GM19463 (cell line): ENCODE data around the gene RAET1L.
"Not testable (repeated sequence)": the region's sequence is repeated elsewhere in the genome, so short reads cannot be mapped to it uniquely, and the experiment has no call there.

Experiments used
- ATAC-seq: cut with Tn5 transposase; IDR thresholded peaks from one replicate; pipeline ENCODE4 v1.9.1; 2021; ENCODE audit warnings: mild to moderate bottlenecking, moderate library complexity; ENCODE audit not compliant: unreplicated experiment

The RAET1L gene

GRCh38 chr6:150018846-150019580 lies 6.3 kb downstream of the RAET1L start:
- no peak for ATAC-seq

DNA sequence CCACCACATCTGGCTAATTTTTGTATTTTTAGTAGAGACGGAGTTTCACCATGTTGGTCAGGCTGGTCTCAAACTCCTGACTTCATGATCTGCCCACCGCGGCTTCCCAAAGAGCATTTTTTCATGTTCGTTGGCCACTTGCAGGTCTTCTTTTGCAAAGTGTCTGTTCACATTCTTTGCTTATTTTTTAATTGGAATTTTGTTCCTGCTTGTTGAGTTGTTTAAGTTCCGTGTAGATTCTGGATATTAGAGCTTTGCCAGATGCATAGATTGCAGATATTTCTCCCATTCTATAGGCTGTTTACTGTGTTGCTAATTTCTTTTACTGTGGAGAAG lies 8.2 kb downstream of the RAET1L start:
- not testable (repeated sequence) for ATAC-seq

DNA sequence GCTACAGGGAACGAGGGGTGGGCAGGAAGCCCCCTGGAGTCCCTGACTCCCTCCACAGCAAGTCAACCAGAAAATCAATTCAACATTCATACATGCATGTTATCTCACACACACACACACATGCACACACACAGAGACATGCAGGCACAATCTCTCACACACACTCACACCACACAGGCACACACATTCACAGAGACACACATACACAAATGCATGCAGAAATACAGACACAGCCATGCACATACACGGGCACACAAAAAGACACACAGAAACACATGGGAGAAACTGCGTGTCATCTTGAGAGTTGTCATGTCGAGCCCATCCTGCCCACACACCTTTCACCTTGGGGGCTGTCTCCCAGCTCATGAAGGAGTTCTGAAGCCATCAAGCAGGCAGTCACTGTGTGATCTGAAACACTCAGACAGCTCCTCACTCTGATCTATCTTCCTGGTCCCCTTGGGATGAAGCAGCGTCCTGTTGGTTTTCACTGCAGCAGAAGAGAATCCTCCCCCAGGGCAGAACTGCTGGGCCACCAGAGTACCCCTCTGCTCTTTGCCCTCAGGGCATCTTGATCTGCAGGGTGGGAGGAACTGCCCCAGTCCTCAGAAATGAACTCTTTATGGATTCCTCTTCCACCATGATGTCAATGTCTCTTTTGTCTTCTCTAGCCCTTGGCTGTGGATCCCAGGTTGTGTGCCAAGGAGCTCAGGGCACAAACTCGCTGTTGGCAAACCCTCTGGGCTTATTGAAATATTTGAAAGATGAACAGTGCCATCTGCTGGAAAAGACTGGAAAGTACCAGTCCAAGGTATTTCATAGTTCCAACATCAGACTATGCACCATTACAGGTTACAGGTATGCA lies 8.8 kb downstream of the RAET1L start:
- peak; percentile 67 for ATAC-seq

DNA sequence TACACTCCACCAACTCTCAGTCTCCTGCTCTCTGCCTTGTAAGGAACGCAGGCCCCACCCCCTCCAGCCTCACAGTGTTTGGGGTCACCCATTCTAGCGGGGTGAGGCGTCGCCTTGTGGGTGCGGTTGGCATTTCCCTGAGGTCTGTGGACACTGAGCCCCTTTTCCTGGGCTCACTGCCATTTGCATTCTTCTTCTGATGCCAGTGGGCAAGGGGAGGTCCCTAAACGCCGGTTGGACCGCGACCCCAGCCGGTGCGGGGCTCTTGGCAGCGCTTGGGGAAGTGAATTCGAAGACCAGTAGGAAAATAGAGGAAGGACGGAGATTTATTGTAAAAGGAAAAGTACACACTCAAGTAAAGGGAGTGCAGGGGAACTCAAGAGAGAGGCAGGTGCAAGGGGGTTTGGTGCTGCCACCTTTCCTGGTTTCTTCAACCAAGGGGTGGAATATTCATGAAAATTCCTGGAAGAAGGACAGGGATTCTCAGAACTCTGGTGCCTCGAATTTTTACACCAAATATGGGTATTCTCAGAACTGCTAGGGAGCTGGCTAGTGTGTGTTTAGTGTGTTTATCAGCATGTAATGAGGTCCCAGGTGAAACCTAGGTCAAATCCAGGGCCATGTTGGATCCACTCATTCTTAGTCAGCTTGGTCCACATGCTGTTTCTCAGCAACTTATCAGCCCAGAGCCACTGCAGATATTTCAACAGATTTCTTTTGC lies 9.9 kb downstream of the RAET1L start:
- not testable (repeated sequence) for ATAC-seq

DNA sequence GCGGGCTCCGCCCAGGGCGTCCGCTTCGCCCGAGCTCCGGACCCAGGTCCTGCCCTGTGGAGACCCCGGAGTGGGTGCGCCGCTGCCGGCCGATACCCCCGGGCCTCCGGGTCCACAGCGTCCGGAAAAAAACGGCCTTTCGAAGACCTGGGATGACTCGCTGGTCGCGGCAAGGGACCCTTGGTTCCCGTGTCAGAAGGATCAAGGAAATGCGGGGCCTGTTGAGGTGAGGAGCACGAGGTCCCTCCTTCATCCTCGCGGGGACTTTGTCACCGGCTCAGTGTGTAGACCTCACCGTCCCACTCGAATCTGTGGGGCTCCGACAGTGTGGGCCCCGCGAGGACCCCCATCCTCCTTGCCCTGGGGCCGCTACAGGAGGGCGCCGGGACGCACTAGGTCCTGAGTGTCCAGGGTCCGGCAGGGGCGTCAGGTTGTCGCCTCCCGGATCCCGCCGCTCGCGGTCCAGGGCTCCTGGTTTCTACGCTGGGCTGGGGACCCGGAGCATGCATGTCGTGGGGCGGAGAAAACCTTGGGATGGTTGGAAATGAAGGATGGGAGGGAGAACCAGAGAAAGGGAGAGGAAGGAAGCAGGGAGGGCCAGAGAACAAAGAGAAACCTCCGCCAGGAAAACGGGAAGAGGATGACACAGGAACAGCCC lies 10.6 kb downstream of the RAET1L start:
- ATAC-seq: not testable (repeated sequence)

DNA sequence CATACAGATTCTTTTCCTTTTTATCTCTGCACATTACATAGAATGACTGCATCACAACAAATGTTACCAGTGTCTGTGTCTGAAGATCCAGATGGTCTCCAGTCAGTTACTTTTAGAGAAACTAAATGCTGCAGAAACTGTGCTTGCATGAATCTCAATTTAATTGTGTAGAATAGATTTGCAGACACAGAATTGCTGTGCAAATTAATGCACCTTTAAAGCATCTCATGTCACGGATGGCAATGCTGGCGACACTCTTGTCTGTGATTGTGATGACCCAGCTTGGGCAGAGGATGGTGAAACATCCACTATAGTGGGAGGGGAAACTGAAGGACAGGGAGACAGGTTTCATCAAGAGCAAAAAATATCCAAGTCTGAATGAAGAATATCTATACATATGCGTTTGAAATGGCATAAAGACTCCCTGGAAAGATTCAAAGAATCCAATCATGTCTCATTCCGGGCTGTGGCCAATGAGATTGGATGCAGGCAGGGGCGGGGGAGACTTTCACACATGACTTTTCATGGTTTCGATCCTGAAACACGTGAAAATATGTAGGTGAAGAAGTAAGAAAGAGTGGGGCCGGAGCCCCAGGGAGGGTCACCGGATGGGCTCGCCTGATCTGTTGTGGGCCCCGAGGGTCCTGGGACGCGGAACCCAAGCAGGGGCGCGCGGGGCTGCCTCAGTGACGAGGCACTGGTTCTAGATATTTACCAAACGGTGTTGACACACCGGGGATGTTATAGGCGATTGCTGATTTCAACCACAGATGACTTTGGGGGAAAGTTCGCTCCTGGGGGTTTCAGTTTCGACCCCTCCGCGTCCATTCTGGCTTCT lies 11.3 kb downstream of the RAET1L start:
- not testable (repeated sequence) for ATAC-seq

- not testable (repeated sequence) for ATAC-seq
Measured at GRCh38 chr6:150012846-150013784, 12.2 kb downstream of the RAET1L start.

DNA sequence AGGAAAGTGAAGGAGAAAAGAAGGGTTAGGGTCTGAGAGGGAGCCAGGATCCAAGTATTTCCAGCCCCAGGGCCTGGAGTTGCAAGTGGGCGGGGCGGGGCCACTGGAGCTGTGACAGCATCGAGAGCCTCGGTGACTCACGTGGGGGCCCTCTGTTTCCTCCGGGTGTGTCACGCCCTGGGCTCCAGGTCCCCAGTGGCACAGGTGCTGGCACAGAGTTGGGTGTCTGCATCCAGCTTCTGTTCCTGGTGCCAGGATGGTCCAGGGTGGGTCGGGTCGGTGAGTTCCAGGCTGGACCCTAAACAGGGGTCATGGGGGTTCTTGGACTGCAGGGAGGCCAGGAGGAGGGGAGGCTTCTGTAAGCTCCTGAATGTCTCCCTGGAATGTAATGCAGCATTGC lies 16.7 kb downstream of the RAET1L start:
- no peak for ATAC-seq

DNA sequence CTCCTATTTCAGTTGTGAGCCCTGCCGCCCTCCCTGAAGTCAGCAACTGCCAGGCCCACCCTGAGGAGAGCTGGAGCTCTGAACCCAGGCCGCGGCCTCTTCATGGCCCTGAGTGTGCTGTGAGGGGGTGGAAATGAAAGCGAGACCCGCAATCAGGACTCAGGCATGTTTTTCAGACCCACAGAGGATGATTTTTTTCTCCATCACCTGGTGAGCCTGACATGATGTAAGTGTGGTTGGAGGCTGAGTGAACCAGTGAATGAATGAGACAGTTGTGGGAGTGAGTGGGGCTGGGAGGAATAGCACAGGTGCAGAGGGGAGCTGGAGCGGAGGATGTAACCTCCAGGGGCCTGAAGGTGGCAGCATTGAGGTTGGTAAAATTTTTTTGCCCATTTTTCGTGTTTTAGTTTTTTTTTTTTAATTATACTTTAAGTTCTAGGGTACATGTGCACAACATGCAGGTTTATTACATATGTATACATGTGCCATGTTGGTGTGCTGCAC lies 18.3 kb downstream of the RAET1L start:
- no peak for ATAC-seq

DNA sequence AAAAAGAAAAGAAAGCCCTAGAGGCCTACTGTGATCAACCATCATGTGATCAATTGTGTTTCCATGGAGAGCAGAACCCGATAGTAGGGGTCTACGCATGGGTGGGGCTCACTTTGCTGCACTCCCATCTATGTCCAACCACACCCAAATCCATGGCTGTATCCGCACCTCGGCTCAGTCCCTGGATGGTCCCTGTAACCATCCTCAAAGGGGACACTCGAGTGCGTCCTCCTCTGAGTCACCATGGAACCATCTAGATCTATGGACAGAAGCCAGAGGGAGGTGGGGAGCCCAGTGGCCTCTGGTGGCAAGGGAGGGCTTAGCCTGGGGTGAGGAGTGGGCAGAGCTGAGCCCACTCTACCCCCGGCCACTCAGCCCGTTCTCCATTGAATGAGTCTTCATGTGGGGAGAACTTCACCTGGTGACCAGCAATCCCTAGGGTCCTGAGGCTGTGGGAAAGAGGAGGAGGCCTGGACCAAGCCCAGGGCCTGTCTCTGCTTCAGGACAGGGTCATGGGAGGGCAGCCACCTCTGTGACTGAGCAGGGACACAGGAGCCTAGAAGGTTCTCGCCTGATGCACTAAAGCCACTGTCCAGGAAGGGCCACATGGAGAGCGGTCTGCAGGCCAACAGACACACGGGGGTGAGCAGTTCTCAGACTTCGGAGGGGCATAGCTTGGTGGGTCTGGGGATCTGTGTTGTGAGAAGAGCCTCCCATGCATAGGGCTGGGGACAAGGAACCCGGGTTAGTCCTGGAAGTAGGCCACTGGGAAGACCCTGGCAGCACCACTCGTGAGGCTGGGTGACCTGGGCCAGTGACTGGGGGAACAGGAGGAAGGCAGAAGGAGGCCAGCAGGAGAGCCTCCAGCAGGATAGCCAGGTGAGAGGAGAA lies 19.3 kb downstream of the RAET1L start:
- no peak for ATAC-seq

GRCh38 chr6:150004783-150005717 lies 20.3 kb downstream of the RAET1L start:
- ATAC-seq: peak; percentile 67

- no peak for ATAC-seq
Measured at GRCh38 chr6:150004101-150004782, 21.1 kb downstream of the RAET1L start.

DNA sequence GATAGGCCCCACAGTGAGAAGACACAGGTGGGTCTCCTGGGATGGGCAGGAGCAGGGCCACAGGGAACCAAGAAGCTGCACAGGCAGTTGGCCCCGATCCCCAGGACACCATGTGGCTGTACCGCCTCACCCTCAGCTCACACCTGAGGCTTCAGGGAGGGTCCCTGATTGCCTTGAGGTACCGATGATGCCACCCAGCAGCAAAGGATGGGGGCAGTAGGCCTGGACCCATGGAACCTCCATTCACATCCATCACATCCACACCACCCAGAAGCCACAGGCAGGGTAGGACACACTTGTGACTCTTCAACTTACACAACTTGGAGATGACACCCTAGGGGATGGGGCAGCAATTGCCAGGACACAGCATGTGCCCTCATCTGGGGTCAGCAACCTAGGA lies 21.7 kb downstream of the RAET1L start:
- not testable (repeated sequence) for ATAC-seq

DNA sequence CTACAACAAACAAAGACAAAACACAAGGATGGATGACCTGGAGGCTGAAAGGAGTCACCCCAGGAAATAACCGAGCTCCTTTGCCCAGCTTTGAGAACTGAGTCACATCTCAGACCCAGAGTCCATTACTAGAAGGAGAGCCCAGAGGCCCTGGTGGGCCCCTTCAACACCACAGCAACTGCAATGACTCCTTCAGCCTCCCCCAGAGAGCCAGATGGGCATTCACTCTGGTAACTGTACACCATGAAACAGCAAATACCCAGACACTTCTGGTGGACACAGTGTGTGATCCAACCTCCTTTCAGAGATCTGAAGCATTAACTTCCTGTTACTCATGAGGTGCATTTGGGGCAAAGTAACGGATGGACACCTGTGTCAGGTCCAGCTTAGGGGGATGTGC lies 22.6 kb downstream of the RAET1L start:
- ATAC-seq: no peak

DNA sequence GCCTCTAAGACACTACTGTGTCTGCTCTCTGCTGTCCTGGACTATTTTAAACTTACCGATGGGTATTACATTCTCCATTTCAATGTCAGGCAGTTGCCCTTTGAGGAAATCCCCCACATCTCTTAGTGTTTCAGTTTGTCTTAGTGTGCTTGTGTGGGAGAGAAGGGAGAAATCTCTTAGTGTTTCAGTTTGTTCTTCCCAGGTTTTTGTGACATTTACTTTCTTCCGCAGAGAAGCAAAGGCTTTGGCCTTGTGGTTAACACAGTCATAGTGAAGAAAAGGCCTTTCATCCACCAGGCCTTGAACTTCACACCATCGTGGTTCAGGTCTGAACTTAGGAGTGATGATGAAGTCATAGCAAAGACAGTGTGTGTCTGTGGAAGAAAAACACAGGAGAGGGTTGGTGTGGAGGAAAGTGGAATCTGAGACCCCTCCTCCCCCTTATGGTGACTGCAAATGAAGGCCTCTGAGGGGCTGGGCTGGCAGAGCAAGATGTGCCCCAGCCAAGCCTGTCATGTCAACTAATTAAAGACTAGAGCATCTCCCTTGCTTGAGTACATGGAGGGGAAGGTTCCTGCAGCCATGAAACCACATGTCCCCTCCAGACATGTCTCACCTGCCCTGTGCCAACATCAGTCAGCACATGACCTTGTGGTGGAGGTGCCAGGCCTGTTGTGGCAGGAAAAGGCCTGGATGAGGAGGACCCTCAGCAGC lies 23.9 kb downstream of the RAET1L start:
- peak; percentile 53 for ATAC-seq

- no peak for ATAC-seq
Measured at GRCh38 chr6:149999636-150000035, 25.7 kb downstream of the RAET1L start.
